ENCODE results near the gene RTF1.
"Not testable (repeated sequence)": the region's sequence is repeated elsewhere in the genome, so short reads cannot be mapped to it uniquely, and the experiment has no call there.

RTF1 gene

DNA sequence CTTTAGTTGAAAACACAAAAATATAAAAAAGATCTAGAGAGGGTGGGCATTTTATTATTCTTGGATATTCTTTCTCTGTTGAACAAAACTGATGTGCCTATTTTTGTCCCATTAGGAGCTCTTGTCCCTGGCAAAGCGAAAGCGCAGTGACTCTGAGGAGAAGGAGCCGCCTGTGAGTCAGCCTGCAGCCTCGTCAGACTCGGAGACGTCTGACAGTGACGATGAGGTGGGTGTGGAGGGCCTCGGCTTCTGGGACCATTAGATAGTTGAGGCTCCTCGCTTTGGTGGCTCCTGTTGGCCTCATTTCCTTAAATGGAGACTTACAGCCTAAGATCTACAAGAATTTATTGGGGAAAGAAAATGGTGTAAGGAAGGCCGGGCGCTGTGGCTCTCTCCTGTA is 21.3 kb downstream of the RTF1 start:
- no peak for DNase-seq

DNA sequence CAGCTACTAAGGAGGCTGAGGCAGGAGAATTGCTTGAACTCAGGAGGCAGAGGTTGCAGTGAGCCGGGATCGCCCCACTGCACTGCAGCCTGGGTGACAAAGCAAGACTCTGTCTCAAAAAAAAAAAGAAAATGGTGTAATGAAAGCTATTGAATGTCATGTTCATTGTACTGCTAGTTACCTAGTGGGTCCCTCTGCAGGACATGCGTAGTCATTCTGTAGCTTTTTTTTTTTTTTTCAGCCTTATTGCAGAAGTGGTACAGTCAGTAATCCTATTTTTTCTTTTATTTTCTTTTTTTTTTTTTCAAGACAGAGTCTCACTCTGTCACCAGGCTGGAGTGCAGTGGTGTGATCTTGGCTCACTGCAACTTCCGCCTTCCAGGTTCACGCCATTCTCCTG is 21.9 kb downstream of the RTF1 start:
- not testable (repeated sequence) for DNase-seq

DNA sequence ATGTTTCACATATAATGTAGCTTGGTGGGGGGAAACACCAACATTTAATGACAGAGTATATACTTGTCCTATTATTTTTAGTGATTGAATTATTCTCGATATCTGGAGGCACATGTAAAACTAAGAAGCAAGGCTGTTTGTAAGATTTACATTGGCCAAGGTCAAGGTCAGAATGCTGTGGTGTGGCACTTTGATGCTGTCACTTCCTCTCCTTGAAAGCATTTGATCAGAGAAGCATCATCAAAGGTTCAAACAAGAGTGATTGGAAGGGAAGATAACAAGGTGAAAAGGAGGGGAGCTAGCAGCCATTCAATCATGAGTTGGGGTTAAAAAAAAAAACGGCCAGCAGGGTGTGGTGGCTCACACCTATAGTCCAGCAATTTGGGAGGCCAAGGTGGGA is 26.4 kb downstream of the RTF1 start:
- no peak for DNase-seq

DNA sequence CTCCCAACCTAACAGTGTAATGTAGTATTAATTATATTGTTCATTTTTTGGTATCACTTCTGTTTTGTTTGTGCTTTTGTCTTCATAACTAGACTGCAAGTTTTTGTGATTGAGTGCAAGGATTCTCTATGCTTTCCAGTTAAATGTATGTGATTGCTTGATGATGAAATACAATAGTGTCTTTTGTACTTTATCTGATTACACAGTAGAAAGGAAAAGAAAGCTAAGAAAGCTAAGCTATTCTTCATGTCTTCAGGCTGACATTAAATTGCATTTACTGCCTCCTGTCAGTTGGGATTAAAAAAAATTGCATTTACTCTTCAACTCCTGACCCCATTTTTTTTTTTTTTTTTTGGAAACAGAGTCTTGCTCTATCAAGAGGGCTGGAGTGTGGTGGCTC is 28.5 kb downstream of the RTF1 start:
- no peak for DNase-seq

DNA sequence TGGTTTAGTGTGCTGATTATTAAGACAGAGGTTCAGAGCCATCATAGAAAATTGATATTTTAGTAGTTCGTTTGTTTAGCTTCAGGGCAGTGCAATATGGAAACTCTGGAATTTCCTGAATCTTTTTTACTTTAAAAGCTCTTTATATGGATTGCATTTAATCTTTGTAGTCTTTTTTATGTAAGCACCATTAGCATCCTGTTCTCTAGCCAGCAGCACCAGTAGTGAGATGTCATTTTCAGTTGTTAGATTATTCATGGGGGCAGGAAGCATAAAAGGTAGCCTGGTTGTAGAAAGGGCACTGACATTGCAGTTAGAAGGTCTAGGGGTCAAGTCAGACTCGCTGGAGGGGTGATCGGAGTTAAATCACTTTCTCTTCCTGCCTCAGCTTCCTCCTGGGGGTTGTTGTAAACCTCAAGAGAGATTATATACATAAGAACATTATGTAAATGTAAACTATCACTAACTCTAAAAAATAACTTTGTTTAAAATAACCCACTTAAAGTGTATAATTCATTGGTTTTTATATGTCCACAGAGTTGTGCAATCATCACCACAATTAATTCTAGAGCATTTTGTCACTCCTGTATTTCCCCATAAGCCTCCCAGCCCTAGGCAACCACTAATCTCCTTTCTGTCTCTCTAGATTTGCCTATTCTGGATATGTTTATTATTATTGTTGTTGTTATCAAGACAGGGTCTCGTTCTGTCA is 45.3 kb downstream of the RTF1 start:
- no peak for DNase-seq

DNA sequence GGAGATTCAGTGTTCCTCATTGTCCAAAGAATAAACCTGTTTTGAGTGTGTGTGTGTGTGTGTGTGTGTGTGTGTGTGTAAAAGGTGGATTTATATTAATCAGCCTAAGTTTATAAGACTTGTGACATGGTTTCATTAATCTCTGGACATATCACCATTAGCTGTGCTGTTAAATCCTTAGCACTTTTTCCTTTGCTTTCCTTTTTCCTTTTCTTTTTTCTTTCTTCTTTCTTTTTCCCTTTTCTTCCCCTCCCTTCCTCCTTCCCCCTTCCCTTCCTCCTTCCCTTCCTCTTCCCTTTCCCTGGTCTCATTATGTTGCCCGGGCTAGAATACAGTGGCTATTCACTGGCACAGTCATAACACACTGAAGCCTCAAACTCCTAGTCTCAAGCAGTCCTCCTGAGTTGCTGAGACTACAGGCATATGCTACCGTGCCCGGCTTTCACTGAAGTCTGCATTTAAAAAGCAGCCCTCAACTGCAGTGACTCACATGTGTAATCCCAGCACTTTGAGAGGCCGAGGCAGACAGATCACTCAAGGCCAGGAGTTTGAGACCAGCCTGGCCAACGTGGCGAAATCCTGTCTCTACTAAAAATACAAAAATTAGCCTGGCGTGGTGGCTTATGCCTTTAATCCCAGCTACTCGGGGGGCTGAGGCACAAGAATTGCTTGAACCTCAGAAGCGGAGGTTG is 48.1 kb downstream of the RTF1 start:
- no peak for DNase-seq

DNA sequence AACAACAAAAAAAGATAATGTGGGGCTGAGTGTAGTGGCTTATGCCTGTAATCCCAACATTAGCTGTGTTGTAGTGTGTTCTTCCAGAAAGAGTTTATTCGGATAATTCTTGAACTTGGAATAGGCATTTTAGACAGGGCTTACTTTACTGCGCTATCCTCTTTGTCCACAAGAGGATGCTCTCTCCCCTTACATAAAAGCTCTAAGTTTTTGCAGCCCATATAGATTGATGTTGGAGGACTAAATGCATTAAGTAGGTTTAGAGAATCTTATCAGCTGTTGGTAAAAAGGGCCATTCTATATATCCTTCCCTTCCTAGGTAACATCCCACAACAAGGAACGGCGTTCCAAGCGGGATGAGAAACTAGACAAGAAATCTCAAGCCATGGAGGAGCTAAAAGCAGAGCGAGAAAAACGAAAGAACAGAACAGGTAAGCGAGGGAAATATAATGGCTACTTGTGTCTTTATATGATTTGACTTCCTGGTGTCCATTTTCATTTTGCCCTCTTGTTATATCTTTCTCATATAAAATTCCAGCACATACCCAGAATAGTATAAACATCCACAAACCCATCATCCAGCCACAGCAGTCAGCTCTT is 49.0 kb downstream of the RTF1 start:
- peak; percentile 24 for DNase-seq

DNA sequence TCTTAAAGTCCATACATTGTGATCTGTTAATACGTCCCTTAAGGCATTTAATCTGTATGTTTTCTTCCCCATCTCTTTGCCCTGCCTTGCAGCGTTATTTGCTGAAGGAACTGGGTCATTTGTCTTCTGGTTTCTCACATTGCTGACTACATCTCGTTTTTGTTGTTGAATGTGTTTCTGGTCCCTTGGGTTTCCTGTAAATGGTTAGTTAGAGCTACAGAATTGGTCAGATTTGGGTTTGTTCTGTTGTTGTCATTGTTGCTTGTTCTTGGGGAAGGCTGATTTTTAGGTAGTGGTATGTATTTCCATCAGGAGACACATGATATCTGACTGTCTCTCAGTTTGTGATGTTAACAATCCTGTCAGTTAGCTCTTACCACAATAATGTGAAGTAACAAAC is 49.8 kb downstream of the RTF1 start:
- DNase-seq = no peak

DNA sequence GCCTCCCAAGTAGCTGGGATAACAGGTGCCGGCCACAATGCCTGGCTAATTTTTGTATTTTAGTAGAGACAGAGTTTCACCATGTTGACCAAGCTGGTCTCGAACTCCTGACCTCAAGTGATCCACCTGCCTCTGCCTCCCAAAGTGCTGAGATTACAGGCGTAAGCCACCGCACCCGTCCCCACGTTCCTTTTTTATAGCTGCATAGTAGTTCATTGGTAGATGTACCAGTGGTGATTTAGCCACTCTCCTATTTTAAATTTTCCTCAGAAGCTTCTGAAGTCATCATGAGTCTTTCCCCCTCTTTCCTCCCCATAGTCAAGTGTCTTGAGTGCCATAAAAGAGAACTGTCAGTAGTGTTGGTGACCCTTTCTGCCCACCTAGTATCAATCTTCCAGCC is 52.7 kb downstream of the RTF1 start:
- DNase-seq = not testable (repeated sequence)

DNA sequence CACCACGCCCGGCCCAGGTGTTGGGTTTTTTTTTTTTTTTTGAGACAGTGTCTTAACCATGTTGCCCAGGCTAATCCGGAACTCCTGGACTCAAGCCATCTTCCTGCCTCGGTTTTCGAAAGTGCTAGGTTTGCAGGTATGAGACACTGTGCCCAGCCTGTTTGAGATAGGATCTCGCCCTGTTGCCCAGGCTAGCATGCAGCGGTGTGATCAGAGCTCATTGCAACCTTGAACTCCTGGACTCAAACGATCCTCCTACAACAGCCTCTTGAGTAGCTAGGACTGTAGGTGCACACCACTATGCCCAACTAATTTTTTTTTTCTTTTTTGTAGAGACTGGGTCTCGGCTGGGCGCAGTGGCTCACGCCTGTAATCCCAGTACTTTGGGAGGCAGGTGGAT is 56.5 kb downstream of the RTF1 start:
- no peak for DNase-seq

DNA sequence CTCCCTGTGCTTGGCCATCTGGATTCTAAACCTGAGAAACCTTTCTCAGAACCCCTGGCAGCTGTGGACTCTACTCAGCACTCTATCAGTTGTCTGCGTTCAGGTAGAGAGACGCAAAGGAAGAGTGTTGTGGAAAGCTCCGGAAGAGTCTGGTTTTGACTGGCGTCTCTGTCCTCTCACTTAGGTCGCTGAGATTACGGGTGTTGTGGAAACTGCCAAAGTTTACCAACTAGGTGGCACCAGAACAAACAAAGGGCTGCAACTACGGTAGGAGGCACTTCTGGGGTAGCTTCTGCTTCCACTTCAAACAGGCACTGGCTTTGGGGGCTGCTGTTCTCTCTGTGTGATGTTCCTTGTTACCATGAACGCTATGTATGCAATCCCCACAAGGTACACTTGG is 57.5 kb downstream of the RTF1 start:
- DNase-seq = no peak

DNA sequence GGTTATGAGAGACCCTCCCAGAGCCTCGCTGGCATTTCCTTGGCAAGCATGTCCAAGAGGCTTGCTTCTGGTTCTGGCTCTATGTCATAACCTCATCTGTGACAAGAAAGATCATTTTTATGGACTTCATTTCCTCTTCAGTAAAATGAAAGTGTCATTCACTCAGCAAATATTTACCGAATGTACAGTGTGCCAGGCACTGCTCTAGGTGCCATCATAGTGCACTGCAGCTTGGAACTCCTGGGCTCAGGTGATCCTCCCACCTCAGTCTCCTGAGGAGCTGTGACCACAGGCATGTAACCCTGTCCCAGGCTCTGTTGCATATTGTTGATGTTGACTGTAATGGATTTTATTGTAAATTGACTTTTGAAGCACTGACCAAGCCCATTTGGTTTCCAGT is 58.0 kb downstream of the RTF1 start:
- no peak for DNase-seq

DNA sequence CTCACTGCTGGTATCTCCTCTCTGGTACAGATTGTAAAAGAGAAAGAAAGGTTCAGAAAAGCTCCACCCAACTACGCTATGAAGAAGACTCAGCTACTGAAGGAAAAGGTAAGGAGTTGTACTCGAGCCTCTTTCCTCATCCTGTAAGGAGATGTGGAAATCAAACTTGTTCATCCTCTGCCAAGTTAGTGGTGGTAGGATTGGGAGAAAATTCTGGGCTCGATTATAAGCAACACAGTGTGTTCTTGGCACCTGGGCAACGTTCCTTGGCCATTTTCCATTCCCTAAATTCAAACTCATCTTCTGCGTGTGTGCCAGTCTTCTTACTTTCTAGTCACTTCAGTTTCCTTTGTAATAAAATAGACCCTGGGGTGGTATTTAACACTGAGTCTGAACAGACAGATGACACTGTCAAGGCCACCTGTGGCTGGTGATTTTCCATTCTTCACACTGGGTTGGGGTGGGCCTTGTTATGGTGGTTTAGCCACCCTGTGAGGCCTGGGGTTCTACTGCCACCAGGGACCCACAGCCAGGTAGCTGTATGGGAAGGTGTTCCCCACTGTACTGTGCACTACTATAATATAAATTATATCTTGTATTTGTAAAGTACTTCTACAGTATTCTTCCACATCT is 59.6 kb downstream of the RTF1 start:
- no peak for DNase-seq

DNA sequence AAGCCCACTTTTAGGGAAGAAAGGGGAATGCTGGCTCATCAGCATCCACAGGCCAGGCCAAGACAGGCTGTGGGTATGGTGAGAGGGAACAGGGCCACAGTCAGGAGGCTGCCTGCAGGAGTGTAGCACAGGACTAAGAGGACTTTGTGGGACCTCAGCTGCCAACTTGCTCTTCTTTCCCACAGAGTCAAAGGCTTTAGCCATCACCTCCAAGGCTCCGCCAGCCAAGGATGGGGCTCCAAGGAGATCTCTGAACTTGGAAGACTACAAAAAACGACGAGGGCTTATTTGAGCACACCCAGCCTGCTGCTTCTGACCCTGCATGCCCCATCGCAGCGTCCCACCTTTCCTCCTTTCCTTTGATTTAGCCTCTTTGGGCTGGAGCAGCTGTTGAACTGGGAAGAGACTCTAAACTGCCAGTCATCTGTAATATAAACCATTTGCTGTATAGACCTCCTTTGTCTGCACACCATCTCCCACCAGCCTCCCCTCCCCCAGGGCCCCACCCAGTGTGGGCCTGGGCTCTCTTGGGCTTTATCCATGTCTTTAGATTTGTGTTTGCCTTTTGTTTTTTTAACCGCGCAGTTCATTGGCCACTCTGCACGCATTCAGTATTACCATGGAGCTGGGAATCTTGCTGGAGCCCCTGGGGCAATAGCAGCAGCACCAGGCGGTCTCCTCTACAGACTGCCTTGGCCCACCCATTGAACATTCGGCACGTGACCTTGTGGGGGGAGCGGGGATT is 63.7 kb downstream of the RTF1 start:
- DNase-seq = no peak

DNA sequence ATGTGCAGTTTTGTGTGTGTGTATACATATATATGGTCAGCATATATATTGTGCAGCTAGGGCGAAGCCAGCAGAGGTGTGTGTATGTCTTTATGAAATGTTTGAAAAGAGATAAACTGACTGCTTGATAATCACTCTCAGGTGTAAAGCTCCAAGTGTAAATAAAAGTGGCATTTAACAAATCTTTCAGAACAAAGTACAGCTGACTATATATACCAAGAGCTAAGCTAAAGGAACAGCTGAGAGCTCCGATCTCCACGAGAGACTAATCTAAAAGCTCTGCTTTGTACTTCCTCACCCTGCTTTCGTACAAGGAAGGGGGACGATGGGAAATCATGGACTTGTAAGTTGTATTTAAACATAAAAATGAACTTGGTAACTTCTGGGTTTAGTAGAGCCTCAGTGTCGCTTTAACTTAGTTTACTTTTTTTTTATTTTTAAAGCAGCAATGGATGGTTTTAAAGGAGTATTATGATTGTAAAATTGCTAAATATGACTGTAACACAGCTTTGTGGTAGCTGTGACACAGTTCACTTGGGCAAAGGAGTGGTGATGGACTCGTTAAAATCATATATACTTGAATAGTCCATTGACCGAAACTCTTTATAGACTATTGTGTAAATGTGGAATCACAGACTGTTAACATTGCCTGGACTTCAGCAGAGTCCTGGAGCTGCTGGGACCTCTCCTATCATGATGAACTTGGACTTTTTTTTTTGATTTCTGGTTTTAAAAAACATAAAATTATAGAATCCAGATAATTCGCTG is 65.4 kb downstream of the RTF1 start:
- no peak for DNase-seq

DNA sequence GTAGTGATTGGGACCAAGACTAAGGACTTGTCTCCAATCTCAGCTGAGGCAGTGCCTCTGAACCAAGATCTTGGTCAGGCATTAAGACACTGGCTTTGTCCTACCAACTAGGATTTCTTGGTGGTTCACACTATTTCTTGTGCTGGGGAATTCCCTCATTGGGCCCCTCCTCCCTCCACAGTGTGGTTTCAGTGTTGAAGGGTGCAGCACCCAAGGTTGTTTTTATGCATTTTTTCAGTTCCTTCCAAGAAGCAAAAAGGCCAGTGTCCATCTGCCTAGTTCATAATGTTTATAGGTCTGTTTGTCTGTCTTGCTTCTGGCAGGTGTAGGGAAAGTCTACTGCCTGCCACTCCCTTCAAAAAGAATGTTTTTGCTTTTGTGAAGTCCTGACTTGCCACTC is 66.2 kb downstream of the RTF1 start:
- no peak for DNase-seq

DNA sequence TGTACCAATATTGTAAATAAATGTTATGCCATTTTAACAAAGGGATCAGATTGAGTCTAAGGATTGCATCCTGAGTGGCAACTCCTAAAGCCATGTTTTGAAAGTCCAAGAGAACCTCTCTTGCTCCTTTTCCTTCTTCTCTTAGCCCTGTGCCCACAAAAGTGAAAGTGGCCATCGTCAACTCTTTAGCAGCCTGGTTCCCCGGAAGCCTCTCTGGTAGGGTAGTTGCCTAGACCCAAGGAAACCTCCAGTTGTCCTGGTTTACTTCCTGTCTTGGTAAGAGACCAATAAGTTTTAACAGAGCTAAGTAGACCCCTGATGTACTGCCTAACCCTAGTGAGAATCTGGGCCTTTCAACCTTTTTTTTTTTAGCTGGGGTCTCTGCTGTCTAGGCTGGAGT is 66.6 kb downstream of the RTF1 start:
- no peak for DNase-seq

DNA sequence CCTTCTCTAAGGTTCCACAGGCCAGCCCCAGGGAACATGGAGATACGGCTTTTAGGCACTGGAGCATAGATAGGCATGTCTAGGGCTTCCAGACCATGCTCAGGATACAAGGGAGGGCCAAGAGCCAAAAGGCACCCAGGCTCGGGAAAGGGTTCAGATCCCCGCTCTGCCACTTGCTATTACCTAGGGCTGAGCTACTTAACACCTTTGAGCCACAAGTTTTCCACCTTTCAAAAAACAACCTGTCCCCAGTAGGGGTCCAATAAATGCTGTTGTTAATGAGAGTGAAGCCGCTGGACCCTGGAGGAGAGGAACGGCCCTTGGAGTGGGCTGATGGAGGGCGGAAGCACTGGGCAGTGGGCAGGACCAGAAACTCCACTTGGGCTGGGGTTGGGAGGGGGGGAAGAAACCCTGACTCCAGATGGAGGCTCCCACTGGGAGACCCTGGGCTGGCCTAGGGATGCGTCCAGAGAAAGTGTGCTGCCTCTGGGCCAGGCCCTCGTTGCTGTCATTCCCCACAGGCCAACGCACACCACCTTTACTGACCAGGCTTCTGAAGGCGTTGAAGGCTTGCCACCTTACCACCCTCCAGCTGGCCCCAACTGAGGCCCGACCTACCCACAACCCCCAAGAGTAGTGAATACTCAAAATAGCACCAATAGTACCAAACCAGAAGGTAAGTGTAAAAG is 68.2 kb downstream of the RTF1 start:
- no peak for DNase-seq

DNA sequence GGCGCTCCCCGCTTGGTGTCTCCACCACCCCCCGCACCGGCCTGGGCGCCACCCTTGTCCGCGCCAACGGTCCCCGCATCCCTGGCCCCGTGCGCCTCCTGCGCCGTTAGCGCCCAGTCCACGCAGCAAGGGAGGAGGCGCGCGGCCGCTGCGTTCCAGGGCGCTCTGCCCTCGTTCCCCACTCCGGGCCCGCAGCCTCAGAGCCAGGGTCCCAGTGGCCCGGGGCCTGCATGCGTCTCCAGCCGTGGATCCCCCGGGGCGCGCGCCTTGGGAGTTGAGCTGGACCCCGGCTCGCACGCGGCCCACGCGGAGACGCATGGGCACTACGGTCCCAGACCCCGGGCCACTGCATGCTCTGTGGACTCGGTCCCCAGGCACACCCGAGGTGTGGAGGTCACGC is 69.4 kb downstream of the RTF1 start:
- DNase-seq = no peak

DNA sequence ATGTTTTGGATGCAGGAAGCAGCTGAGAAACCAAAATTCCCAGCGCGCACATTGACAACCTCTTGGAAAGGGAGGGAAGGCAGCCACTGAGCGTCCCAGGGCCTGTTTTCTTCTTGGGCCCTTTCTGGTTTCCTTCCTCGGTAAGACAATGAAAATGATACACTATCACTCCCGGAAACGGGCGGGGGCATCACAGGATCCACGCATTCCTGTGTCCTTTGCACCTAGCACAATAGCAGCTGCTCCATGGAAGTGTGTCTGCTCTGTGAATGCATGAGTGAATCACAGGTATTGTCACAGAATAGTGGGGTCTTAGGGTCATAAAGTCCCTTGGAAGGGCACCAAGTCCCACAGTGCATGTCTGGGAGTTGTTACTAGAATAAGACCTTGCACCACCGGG is 70.5 kb downstream of the RTF1 start:
- DNase-seq = no peak

DNA sequence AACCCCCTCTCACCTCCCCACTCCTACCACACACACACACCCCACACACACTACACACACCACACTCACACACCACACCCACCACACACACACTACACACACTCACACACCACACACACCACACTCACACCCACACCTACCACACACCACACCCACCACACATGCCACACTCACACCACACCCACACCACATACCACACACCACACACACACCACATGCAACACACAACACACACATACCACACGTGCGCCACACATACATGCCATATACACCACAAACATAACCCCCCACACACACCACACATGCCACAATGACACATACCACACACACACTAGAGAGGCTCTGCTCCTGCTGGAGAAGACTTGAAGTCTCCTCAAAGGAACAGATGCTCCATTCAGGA is 70.9 kb downstream of the RTF1 start:
- DNase-seq = no peak

DNA sequence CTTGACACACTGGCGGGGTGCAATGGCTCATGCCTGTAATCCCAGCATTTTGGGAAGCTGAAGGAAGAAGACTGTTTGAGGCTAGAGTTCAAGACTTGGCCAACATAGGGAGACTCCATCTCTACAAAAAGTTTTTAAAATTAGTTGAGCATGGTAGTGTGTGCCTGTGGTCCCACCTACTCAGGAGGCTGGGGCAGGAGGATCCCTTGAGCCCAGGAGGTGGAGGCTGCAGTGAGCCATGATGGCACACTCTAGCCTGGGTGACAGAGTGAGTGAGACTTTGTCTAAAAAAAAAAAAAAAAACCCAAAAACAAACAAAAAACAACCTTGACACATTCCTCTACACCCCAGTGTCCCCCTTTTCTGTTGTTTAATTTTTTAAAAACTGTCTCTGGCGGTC is 72.7 kb downstream of the RTF1 start:
- DNase-seq = no peak
